ENCODE data around the gene NCS1. TPM values are rescaled to one million over a fixed set of nuclear protein-coding genes. Genes with fewer than 3 reads are reported as not detected.

The NCS1 gene
- total and polyA plus RNA-seq, 9 of the 15 experiments (the other 6 are each of a cell fraction or from before 2014, with no cell fraction given), result 0.28 to 27.0 (median 9.6) TPM

- CTCF ChIA-PET (ENCODE audit: low intra/inter-chr PET ratio), result interaction anchor here (0.6 kb wide), 1 partner anchor 18 kb away, joined by 3 read pairs; no protein-coding TSS in a partner anchor
- Histone ChIP-seq H3K9ac (ENCODE audit: insufficient read depth in 1 of 2, low read depth in 2 of 2, low read length in 2 of 2) (no peak overlapping the region), H3K9me3 (replicated peaks; ENCODE audit: control insufficient read depth, insufficient read depth, low read depth, low read length) (no peaks in the 10 kb centered on the region), H3K4me1 (replicated peaks in 1 of 2; ENCODE audit: control insufficient read depth in 2 of 2, insufficient read depth in 2 of 2, low read length in 2 of 2) (peaks cover 8% of the 10 kb centered on the region in 2 experiments; a peak in 4 of 5 replicates), H4K20me1 (replicated peaks; ENCODE audit: control insufficient read depth, insufficient read depth, low read length) (no peaks in the 10 kb centered on the region), H3K36me3 (ENCODE audit: control insufficient read depth, insufficient read depth, low read length) (peaks cover 43% of the 10 kb centered on the region; the same call in 2 of the 3 replicates), H2AFZ (ENCODE audit: low read depth, low read length) (no peak overlapping the region), H3K9me1 (ENCODE audit: control insufficient read depth, insufficient read depth, low read length) (no peaks in the 10 kb centered on the region), H3K79me2 (ENCODE audit: control insufficient read depth, insufficient read depth, low read length) (no peaks in the 10 kb centered on the region), H3K27ac (ENCODE audit: extremely low read depth, low read depth, low read length) (no peak overlapping the region), H3K27me3 (ENCODE audit: control insufficient read depth in 2 of 2, insufficient read depth in 2 of 2, low read length in 2 of 2) (no peaks in the 10 kb centered on the region), H3K4me3 (no peak overlapping the region), H3K4me2 (ENCODE audit: insufficient read depth, low read length) (no peak overlapping the region)
- ATAC-seq (no peak), FAIRE-seq (no peak), DNase-seq (ENCODE audit: extremely low read depth in 1 of 4, low spot score in 3 of 4) (no peak)
- intact Hi-C loops (cut with micrococcal nuclease), result no loop called here
- in situ Hi-C loops (cut with MboI), result loop anchor here (25.0 kb wide), 1 partner anchor 560 kb away; the partner anchor contains the start of gene EXOSC2
- no TSS peak for BruUV-seq (replicated peaks)
- WGBS (ENCODE audit: insufficient coverage, low coverage, missing lambda C conversion rate), result 73% methylated on average over 4 of the region's 4 CpGs
- POLR2A ChIA-PET, result interaction anchor here (0.5 to 4.6 kb wide), 2 partner anchors 8 to 11 kb away, joined by 3 to 20 read pairs; no protein-coding TSS in a partner anchor
- TF ChIP-seq FOXP4 (CRISPR knock-in tag; IDR thresholded peaks at IDR 0.05; ENCODE audit: borderline replicate concordance), result no peak
- no peak for TF ChIP-seq RAD51 (IDR thresholded peaks at IDR 0.05; ENCODE audit: borderline replicate concordance, low read depth)
- no peak for TF ChIP-seq ZBTB40 (IDR thresholded peaks at IDR 0.05)
- no peak for TF ChIP-seq ZBTB40 (CRISPR knock-in tag; IDR thresholded peaks at IDR 0.05)
Measured at GRCh38 chr9:130126721-130127433, 45.3 kb upstream of the NCS1 start.

Data from K562 (cell line).